ENCODE measurements around the gene ENC1. TPM values are rescaled to one million over a fixed set of nuclear protein-coding genes. Genes with fewer than 3 reads are reported as not detected.

ENC1 gene
- total RNA-seq, 1 experiment from 2014 or later = 30.0 TPM

GRCh38 chr5:74672215-74672877, 31.8 kb upstream of the ENC1 start:
- ATAC-seq (no peak), DNase-seq (ENCODE audit: low read depth, low spot score) (no peak)
- H2AFZ ChIP-seq (ENCODE audit: low read depth, low read length, poor library complexity, severe bottlenecking) = no peak overlapping the region
- H3K4me2 ChIP-seq (ENCODE audit: low read length) = no peak overlapping the region
- H4K20me1 ChIP-seq (ENCODE audit: insufficient read depth) = no peaks in the 10 kb centered on the region
- POLR2A ChIA-PET = no interaction called here
- no peaks in the 10 kb centered on the region for H3K79me2 ChIP-seq (ENCODE audit: insufficient read depth, low read length)
- peaks cover 0 to 6% of the 10 kb centered on the region in 2 experiments; a peak in 2 of 4 replicates for H3K4me1 ChIP-seq (ENCODE audit: control insufficient read depth in 1 of 2, insufficient read depth in 2 of 2, low read length in 2 of 2)
- intact Hi-C loops (cut with micrococcal nuclease) = loop anchor here (2.0 to 10.0 kb wide), 2 partner anchors 592 to 1582 kb away; no protein-coding TSS in a partner anchor
- H3K4me3 ChIP-seq (replicated peaks in 1 of 2; ENCODE audit: low read depth in 1 of 2, low read length in 2 of 2) = no peak overlapping the region
- H3K9me2 ChIP-seq (ENCODE audit: insufficient read depth) = no peaks in the 10 kb centered on the region
- BruUV-seq (replicated peaks) = no TSS peak
- no peak overlapping the region for H3K27ac ChIP-seq (ENCODE audit: low read depth, low read length)
- H3K36me3 ChIP-seq (ENCODE audit: control insufficient read depth in 1 of 2, insufficient read depth in 2 of 2, low read length in 2 of 2) = no peaks in the 10 kb centered on the region
- RAD21 ChIA-PET (ENCODE audit: low non-redundant PET in 1 of 2, low total read pairs in 2 of 2, uncharacterized antibody in 2 of 2, unreplicated experiment in 2 of 2) = interaction anchor here (0.6 to 1.3 kb wide), 2 partner anchors 11 to 246 kb away, joined by 3 to 5 read pairs; no protein-coding TSS in a partner anchor
- H3K9me3 ChIP-seq (ENCODE audit: control insufficient read depth in 1 of 2, insufficient read depth in 1 of 2, low read depth in 1 of 2, low read length in 2 of 2) = no peaks in the 10 kb centered on the region
- no peak overlapping the region for H3K9ac ChIP-seq (ENCODE audit: low read length)
- CTCF ChIA-PET = interaction anchor here (2.7 kb wide), 1 partner anchor 246 kb away, joined by 10 read pairs; no protein-coding TSS in a partner anchor
- no peak for TF ChIP-seq POLR2A (IDR thresholded peaks at IDR 0.05; ENCODE audit: borderline replicate concordance, extremely low read depth, insufficient read depth, insufficient read length)
- no peak for TF ChIP-seq ELF1 (IDR thresholded peaks at IDR 0.05; ENCODE audit: borderline replicate concordance, low read depth)
- TF ChIP-seq REST (IDR thresholded peaks at IDR 0.05; ENCODE audit: low read depth) = no peak
- no peak for TF ChIP-seq ZNF274 (IDR thresholded peaks at IDR 0.05; ENCODE audit: low read depth, low read length)
- H3K27me3 ChIP-seq (ENCODE audit: insufficient read depth, low read length) = no peaks in the 10 kb centered on the region

Data from HCT116 (cell line).